ENCODE measurements around the gene ALDH2.
"Not testable (repeated sequence)": the region's sequence is repeated elsewhere in the genome, so short reads cannot be mapped to it uniquely, and the experiment has no call there.

ALDH2 gene

DNA sequence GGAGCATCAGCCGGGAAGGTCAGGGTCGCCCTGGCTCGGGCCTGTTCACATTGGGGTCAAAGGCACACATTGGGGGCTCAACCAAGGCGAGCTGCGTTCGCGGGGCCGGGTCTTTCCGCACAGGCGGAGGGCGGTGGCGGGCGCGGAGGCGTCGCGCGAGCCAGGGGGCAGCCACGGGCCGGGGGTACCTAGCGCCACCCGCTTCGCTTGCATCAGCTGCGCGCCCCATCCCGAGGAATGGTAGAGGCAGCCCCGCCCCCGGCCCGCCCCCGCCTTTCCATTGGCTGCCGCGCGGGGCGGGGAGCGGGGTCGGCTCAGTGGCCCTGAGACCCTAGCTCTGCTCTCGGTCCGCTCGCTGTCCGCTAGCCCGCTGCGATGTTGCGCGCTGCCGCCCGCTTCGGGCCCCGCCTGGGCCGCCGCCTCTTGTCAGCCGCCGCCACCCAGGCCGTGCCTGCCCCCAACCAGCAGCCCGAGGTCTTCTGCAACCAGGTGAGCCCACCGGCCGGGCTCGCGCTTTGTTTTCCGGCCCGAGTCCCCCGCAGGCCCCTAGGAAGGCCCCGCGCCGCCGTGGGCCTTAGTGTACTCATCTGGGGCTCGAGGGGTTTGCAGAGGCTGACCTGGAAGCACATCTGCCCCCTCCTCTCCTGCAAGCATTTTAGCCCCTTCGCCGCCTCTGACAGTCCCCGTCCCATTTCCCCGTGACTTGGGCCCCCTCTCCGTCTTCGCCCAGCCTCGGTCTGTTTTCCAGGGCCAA lies at the start of gene ALDH2:
Gene ALDH2, plus strand, starts transcription at position 326 of the 754 bp plus-strand sequence. Its CDS starts 50 bp downstream, at position 376.
- Mint-ChIP-seq H3K27me3 (peaks cover 23% of the 10 kb centered on the region), H3K27ac (no peak within 1 kb of the TSS), H3K4me1 (peaks cover 13% of the 10 kb centered on the region), H3K9me3 (no peaks in the 10 kb centered on the region), H3K4me3 (peak within 1 kb of the TSS; percentile 85), H3K36me3 (no peaks in the 10 kb centered on the region)

DNA sequence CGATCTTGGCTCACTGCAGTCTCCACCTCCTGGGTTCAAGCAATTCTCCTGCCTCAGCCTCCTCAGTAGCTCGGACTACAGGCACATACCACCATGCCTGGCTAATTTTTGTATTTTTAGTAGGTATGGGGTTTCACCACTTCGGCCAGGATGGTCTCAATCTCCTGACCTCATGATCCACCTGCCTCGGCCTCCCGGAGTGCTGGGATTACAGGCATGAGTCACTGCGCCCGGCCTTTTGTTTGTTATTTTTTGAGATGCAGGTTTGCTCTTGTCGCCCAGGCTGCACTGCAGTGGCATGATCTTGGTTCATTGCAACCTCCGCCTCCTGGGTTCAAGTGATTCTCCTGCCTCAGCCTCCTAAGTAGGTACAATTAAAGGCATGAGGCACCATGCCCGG lies 47.4 kb upstream of the ALDH2 start:
- H3K36me3 Mint-ChIP-seq: peaks cover 10% of the 10 kb centered on the region
- not testable (repeated sequence) for H3K9me3 Mint-ChIP-seq, H3K4me1 Mint-ChIP-seq, H3K27ac Mint-ChIP-seq, H3K27me3 Mint-ChIP-seq, H3K4me3 Mint-ChIP-seq

DNA sequence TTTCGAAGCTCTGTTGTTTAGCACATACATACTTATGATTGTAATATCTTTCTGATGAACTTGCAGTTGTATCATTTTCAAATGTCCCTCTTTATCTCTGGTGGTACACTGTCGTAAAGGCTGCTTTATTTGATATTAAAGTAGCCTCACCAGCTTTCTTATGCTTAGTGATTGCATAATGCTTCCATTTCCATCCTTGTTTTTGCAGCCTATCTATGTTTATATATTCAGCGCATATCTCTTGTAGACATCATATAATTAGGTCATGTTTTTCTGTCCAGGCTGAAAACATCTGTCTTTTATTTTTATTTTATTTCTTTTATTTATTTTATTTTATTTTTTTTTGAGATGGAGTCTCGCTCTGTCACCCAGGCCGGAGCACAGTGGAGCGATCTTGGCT lies 46.3 kb upstream of the ALDH2 start:
- H3K9me3 Mint-ChIP-seq: no peaks in the 10 kb centered on the region
- no peak overlapping the region for H3K4me3 Mint-ChIP-seq
- no peak overlapping the region for H3K27ac Mint-ChIP-seq
- peaks cover 10% of the 10 kb centered on the region for H3K36me3 Mint-ChIP-seq
- no peaks in the 10 kb centered on the region for H3K4me1 Mint-ChIP-seq
- no peaks in the 10 kb centered on the region for H3K27me3 Mint-ChIP-seq

DNA sequence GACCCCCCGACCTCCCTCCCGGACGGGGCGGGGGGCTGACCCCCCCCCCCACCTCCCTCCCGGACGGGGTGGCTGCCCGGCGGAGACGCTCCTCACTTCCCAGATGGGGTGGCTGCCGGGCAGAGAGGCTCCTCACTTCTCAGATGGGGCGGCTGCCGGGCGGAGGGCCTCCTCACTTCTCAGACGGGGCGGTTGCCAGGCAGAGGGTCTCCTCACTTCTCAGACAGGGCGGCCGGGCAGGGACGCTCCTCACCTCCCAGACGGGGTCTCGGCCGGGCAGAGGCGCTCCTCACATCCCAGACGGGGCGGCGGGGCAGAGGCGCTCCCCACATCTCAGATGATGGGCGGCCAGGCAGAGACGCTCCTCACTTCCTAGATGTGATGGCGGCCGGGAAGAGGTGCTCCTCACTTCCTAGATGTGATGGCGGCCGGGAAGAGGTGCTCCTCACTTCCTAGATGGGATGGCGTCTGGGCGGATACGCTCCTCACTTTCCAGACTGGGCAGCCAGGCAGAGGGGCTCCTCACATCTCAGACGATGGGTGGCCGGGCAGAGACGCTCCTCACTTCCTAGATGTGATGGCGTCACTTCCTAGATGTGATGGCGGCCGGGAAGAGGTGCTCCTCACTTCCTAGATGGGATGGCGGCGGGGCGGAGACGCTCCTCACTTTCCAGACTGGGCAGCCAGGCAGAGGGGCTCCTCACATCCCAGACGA lies 42.9 kb upstream of the ALDH2 start:
- not testable (repeated sequence) for H3K4me3 Mint-ChIP-seq, H3K36me3 Mint-ChIP-seq, H3K27me3 Mint-ChIP-seq, H3K9me3 Mint-ChIP-seq, H3K27ac Mint-ChIP-seq, H3K4me1 Mint-ChIP-seq

DNA sequence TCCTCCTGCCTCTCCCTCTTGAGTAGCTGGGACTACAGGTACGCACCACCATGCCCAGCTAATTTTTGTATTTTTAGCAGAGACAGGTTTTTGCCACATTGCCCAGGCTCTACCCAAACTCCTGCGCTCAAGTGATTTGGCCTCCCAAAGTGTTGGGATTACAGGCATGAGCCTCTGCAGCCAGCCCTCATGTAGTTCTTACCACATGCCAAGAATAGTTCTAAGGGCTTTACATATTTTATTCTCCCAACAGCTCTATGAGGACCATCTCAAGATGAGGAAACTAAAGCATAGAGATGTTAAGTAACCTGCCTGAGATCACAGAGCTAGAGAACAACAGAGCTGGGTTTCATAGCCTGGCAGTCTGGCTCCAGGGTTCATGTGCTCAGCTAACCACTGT lies 37.9 kb upstream of the ALDH2 start:
- Mint-ChIP-seq H3K27ac (no peak overlapping the region), H3K36me3 (peaks cover 8% of the 10 kb centered on the region), H3K4me3 (no peak overlapping the region), H3K4me1 (no peaks in the 10 kb centered on the region), H3K9me3 (no peaks in the 10 kb centered on the region), H3K27me3 (no peaks in the 10 kb centered on the region)

DNA sequence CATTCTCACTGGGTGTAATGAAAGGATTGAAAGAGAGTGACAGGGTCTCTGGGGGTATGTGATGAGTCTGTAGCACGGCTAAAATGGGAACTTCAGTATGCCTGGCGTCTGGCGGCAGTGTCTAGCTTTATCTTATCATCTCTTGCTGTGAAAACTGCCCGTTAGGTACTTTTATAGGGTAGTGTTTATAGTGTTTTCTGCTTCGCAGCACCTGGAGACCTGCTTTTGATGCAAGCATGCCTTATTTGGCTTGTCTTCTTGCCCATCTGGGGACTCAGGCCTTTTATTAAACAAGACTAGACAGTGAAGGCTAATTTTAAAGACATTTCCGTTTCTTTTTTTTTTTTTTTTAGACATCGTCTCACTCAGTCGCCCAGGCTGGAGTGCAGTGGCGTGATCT lies 36.3 kb upstream of the ALDH2 start:
- Mint-ChIP-seq H3K9me3 (no peaks in the 10 kb centered on the region), H3K4me3 (no peak overlapping the region), H3K4me1 (no peaks in the 10 kb centered on the region), H3K36me3 (peaks cover 8% of the 10 kb centered on the region), H3K27ac (no peak overlapping the region), H3K27me3 (no peaks in the 10 kb centered on the region)

DNA sequence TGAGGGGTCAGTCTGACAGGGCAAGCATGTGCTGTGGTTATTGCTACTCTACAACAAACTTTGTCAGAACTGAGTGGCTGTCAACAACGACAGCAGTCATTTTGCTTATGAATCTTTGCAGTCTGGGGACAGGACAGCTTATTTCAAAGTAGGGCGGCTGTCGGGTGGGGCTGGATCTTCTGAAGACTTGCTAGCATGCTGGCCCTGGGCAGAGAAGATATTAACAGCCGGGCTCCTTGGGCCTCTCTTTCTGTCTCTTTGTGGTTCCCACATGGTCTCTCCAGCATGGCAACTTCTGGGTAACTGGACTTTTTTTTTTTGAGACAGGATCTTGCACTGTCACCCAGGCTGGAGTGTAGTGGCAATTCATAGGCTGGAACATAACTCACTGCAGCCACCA lies 33.9 kb upstream of the ALDH2 start:
- H3K4me1 Mint-ChIP-seq: no peaks in the 10 kb centered on the region

DNA sequence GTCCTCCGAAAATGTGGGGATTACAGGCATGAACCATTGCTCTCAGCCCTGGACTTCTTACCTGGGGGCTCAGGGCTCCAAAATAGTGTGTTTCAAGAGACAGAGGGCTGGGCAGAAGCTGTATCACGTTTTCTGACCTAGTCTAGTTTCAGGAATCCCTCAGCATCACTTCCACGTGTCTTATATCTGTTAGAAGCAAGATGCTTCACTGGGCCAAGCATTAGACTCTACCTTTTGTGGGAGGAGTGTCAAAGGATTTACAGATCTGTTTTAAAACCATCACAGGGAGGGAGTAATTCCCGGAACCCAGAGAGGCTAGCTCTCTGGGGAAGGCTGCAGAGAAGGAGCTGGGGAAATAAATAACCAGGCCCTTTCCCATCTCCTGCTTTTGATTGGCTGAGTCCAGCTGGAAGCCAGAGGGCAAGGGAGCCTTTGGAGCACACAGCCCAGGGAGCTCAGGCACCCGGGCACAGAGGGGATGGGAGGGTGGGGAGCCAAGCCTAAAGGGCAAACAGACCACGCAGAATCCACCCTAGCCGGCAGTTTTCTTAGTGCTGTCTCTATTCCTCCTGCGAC lies 33.3 kb upstream of the ALDH2 start:
- H3K4me1 Mint-ChIP-seq: no peaks in the 10 kb centered on the region
- no peak overlapping the region for H3K4me3 Mint-ChIP-seq
- no peaks in the 10 kb centered on the region for H3K27me3 Mint-ChIP-seq
- no peaks in the 10 kb centered on the region for H3K9me3 Mint-ChIP-seq
- peaks cover 10% of the 10 kb centered on the region for H3K36me3 Mint-ChIP-seq
- no peak overlapping the region for H3K27ac Mint-ChIP-seq

More for the DNA sequence above, 33.9 kb upstream of the ALDH2 start:
- no peaks in the 10 kb centered on the region for H3K9me3 Mint-ChIP-seq
- H3K36me3 Mint-ChIP-seq: peaks cover 10% of the 10 kb centered on the region
- H3K27ac Mint-ChIP-seq: no peak overlapping the region
- no peaks in the 10 kb centered on the region for H3K27me3 Mint-ChIP-seq
- H3K4me3 Mint-ChIP-seq: no peak overlapping the region

DNA sequence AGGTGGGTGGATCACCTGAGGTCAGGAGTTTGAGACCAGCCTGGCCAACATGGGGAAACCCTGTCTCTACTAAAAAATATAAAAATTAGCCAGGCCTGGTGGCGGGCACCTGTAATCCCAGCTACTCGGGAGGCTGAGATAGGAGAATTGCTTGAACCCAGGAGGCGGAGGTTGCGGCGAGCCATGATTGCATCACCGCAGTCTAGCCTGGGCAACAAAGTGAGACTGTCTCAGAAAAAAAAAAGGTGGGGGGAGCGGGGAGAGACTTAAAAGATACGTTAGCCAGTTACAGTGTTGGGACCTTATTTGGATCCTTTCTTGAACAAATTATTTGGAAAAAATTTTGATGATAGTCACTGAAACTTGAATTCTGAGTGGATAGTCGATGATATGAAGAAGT lies 27.2 kb upstream of the ALDH2 start:
- H3K36me3 Mint-ChIP-seq, H3K9me3 Mint-ChIP-seq, H3K27ac Mint-ChIP-seq, H3K27me3 Mint-ChIP-seq, H3K4me3 Mint-ChIP-seq, H3K4me1 Mint-ChIP-seq: not testable (repeated sequence)

DNA sequence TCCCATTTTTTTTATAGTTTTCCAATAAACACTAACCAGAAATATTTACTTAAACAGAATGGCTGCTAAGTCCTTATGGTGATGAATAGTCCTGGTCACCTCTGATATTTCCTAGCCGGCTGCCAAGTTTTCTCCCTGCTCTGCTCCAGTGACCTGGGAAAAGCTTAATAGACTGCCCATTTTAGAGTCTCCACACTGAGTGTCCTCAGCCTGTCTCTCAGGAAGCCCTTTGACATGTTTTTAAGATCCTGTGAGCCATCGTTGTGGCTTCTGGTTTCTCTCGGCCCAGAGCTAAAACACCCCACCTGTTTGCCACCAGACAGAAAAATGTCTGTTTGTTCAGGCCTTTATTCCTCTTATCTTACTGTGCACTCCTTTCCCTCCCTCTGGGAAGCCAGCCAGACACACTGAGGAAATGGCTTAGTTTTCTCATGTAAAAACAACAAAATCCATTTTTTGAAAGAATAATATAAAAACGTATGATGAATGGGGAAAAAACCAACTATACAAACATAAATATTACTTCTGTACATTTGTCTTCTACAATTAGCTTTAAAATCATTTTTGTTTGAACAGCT lies 25.4 kb upstream of the ALDH2 start:
- no peaks in the 10 kb centered on the region for H3K4me1 Mint-ChIP-seq
- no peak overlapping the region for H3K27ac Mint-ChIP-seq
- no peak overlapping the region for H3K4me3 Mint-ChIP-seq
- H3K9me3 Mint-ChIP-seq: no peaks in the 10 kb centered on the region
- no peaks in the 10 kb centered on the region for H3K27me3 Mint-ChIP-seq
- H3K36me3 Mint-ChIP-seq: peaks cover 9% of the 10 kb centered on the region

DNA sequence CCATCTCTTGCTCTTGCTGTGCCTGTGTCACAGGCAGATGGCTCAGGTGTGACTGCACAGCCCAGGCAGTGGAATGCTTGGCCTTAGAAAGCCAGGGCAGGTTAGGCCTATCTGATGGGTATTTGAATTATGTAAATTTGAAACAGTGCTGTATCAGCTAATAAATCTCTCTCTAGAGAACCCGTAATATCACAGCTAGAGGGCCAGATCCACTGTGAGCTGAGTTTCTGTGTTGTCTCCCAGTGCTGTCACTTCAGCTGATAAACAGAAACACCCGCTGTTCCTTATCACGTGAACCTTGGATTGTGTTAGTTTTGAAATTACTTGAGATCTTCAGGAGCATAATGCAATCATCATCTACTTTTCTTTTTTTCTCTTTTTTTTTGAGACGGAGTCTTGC lies 21.5 kb upstream of the ALDH2 start:
- Mint-ChIP-seq H3K9me3 (no peaks in the 10 kb centered on the region), H3K4me3 (no peak overlapping the region), H3K4me1 (no peaks in the 10 kb centered on the region), H3K36me3 (peaks cover 11% of the 10 kb centered on the region), H3K27me3 (no peaks in the 10 kb centered on the region), H3K27ac (no peak overlapping the region)

DNA sequence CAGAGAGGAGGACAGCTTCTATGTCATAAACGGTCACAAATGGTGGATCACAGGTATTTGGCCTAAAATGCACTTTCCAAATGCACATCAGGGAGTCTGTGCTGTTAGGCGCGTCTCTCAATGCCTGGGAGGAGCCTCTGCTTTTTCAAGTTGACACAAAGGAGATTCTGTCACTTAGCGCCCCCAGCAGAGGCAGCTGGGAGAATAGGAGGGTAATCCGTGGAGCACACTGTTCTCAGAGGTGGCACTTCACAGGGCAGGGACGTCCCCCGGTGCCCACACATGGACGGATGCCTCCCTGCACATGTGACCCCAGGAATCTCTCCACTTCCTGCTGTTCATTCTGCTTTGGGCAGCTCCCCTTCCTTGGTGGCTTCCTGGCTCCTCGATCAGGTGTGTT lies 19.4 kb upstream of the ALDH2 start:
- H3K27ac Mint-ChIP-seq: no peak overlapping the region
- no peaks in the 10 kb centered on the region for H3K4me1 Mint-ChIP-seq
- no peak overlapping the region for H3K4me3 Mint-ChIP-seq
- no peaks in the 10 kb centered on the region for H3K9me3 Mint-ChIP-seq
- peaks cover 11% of the 10 kb centered on the region for H3K36me3 Mint-ChIP-seq
- no peaks in the 10 kb centered on the region for H3K27me3 Mint-ChIP-seq

DNA sequence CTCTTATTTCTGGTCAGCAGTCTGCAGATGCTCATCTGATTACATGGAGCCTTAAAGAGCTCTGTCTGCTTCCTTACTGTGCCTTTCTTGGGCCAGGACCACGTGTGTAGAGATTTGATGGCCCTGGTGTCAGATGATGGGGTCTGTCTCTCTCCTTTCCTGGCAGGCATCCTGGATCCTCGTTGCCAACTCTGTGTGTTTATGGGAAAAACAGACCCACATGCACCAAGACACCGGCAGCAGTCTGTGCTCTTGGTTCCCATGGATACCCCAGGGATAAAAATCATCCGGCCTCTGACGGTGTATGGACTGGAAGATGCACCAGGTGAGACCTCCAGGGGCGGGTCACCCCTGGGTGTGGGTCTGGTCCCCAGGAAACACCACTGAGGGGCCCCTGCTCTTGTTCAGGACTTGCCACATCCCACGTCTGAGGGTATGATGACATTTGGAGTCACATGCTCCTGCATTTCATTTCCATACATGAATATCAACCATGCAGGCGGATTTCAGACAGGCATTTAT lies 18.5 kb upstream of the ALDH2 start:
- Mint-ChIP-seq H3K27me3 (no peaks in the 10 kb centered on the region), H3K9me3 (no peaks in the 10 kb centered on the region), H3K4me3 (no peak overlapping the region), H3K4me1 (no peaks in the 10 kb centered on the region), H3K27ac (no peak overlapping the region), H3K36me3 (peaks cover 11% of the 10 kb centered on the region)

DNA sequence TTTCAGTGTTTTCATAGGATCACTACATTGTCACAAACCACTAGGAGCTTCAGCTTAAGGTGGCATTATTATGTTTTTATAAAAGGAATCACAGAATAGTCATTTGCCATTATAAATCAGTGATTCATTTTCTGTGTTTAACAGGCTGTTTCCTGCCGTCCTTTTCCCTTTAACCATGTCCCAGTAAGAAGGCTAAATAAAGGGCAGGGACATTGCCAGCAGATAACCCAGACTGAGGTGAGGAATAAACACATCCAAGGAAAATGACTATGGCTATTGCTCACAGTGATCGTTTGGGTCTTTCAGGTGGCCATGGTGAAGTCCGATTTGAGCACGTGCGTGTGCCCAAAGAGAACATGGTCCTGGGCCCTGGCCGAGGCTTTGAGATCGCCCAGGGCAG lies 17.9 kb upstream of the ALDH2 start:
- Mint-ChIP-seq H3K4me3 (no peak overlapping the region), H3K27ac (no peak overlapping the region), H3K9me3 (no peaks in the 10 kb centered on the region), H3K27me3 (no peaks in the 10 kb centered on the region), H3K36me3 (peaks cover 11% of the 10 kb centered on the region), H3K4me1 (no peaks in the 10 kb centered on the region)

DNA sequence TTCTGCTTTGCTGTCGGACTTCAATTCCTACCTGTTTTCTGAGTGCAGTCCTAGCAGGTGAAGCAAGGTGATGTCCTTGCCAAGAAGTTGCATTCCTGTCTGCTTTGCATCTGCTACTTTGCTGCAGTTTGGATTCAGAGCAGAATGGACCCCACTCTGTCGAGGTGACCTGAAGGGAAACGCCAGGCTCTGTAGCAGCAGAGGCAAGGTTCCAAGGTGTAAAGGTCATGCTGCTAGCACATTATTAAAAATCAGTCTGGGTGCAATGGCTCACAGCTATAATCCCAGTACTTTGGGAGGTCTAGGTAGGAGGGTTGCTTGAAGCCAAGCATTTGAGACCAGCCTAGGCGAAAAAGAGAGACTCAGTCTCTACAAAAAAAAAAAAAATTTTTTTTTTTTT lies 17.3 kb upstream of the ALDH2 start:
- Mint-ChIP-seq H3K9me3 (no peaks in the 10 kb centered on the region), H3K27ac (no peak overlapping the region)

More for the DNA sequence above, 17.3 kb upstream of the ALDH2 start:
- H3K4me1 Mint-ChIP-seq: no peaks in the 10 kb centered on the region
- H3K4me3 Mint-ChIP-seq: no peak overlapping the region
- H3K36me3 Mint-ChIP-seq: peaks cover 11% of the 10 kb centered on the region
- H3K27me3 Mint-ChIP-seq: no peaks in the 10 kb centered on the region
